Posterior cingulate gyrus (tissue), 11 donors: ENCODE measurements around the gene ADAMTSL4.

ENCODE experiments used
- DNase-seq, 10 donors: peaks; one replicate each; pipeline versions ENCODE4 v3.0.0 to v3.0.0-alpha.2; 2020 to 2021; ENCODE audit warnings: mixed read lengths in 3 of 10
- intact Hi-C: fragments of 100-400 bp; cut with DNase I; formaldehyde crosslinking; loops from one replicate; pipeline ENCODE4 v1.15.1; 2023

Gene ADAMTSL4

GRCh38 chr1:150530491-150531159 is 18.6 kb upstream of the ADAMTSL4 start:
- peak in 2 of 10 donors; percentile 51 to 59 for DNase-seq
- intact Hi-C loops, result no loop called here

- intact Hi-C loops, result loop anchor here (2.0 kb wide), 1 partner anchor 68 kb away; no protein-coding TSS in a partner anchor
- DNase-seq, result peak in 2 of 10 donors; percentile 24 to 46
These were observed 16.3 kb upstream of the ADAMTSL4 start for GRCh38 chr1:150532860-150533259.

- intact Hi-C loops, result no loop called here
- DNase-seq, result peak in 3 of 10 donors; percentile 39 to 59 (median 49)
These were observed 15.2 kb upstream of the ADAMTSL4 start for GRCh38 chr1:150534002-150534401.

- peak in 1 of 10 donors; percentile 48 for DNase-seq
- intact Hi-C loops, result no loop called here
These were observed 13.5 kb upstream of the ADAMTSL4 start for GRCh38 chr1:150535511-150536287.

- DNase-seq, result peak in 3 of 10 donors; percentile 33 to 55 (median 48)
- intact Hi-C loops, result no loop called here
These were observed 12.1 kb upstream of the ADAMTSL4 start for GRCh38 chr1:150536836-150537731.

- intact Hi-C loops, result no loop called here
- DNase-seq, result peak in 3 of 10 donors; percentile 41 to 74 (median 52)
These were observed 11.2 kb upstream of the ADAMTSL4 start for GRCh38 chr1:150537732-150538684.

- peak in 2 of 10 donors; percentile 51 to 81 for DNase-seq
- intact Hi-C loops, result no loop called here
These were observed 5.6 kb upstream of the ADAMTSL4 start for GRCh38 chr1:150543500-150544143.

GRCh38 chr1:150544204-150544603 is 5.0 kb upstream of the ADAMTSL4 start:
- DNase-seq, result no peak
- intact Hi-C loops, result no loop called here

GRCh38 chr1:150545486-150546032 is 3.6 kb upstream of the ADAMTSL4 start:
- intact Hi-C loops, result no loop called here
- peak in 1 of 10 donors; percentile 3 for DNase-seq

- DNase-seq, result peak in 2 of 10 donors; percentile 30 to 31
- intact Hi-C loops, result no loop called here
These were observed 2.8 kb upstream of the ADAMTSL4 start for GRCh38 chr1:150546294-150546937.

- intact Hi-C loops, result no loop called here
- DNase-seq, result no peak
These were observed 930 bp upstream of the ADAMTSL4 start for GRCh38 chr1:150548324-150548631.

GRCh38 chr1:150549496-150550221 is 451 bp downstream of the ADAMTSL4 start:
- intact Hi-C loops, result no loop called here

GRCh38 chr1:150550222-150551050 is 1.2 kb downstream of the ADAMTSL4 start:
- peak in 1 of 10 donors; percentile 78 for DNase-seq
- intact Hi-C loops, result no loop called here

More at GRCh38 chr1:150549496-150550221, 451 bp downstream of the ADAMTSL4 start:
- DNase-seq, result peak in 2 of 10 donors; percentile 74 to 78

- DNase-seq, result peak in 5 of 10 donors; percentile 24 to 89 (median 49)
- intact Hi-C loops, result no loop called here
These were observed 2.0 kb downstream of the ADAMTSL4 start for GRCh38 chr1:150551051-150551783.

- intact Hi-C loops, result no loop called here
- no peak for DNase-seq
These were observed 2.5 kb downstream of the ADAMTSL4 start for GRCh38 chr1:150551784-150552127.
